WTC11 (cell line): ENCODE results near the gene MANEA.

ENCODE experiments used
- AFF4 ChIP-seq: sonication (generic); formaldehyde crosslinking; IDR thresholded peaks from 2 replicates; pipeline ENCODE4 v1.8.1; 2023; ENCODE audit warnings: mild to moderate bottlenecking, missing genetic modification reagents, borderline replicate concordance
- CTCF ChIP-seq: fragments of 200-600 bp; IDR thresholded peaks from 2 replicates; pipeline ENCODE4 v1.8.0; 2022; ENCODE audit warnings: antibody characterized with exemption
- GABPB1 ChIP-seq: sonication (generic); formaldehyde crosslinking; IDR thresholded peaks from 2 replicates; pipeline ENCODE4 v1.8.1; 2023; ENCODE audit warnings: mild to moderate bottlenecking, missing genetic modification reagents
- JUN ChIP-seq: sonication (generic); formaldehyde crosslinking; IDR thresholded peaks from 2 replicates; pipeline ENCODE4 v1.8.0; 2023; ENCODE audit warnings: mild to moderate bottlenecking, missing genetic modification reagents
- MAX ChIP-seq: sonication (generic); formaldehyde crosslinking; IDR thresholded peaks from 2 replicates; pipeline ENCODE4 v1.8.0; 2022; ENCODE audit warnings: mild to moderate bottlenecking, missing genetic modification reagents
- ZNF512 ChIP-seq: sonication (generic); formaldehyde crosslinking; IDR thresholded peaks from 2 replicates; pipeline ENCODE4 v1.8.1; 2022; ENCODE audit warnings: missing genetic modification reagents, borderline replicate concordance

- TF ChIP-seq MAX (CRISPR knock-in tag) (no peak), GABPB1 (CRISPR knock-in tag) (no peak), ZNF512 (CRISPR knock-in tag) (no peak), CTCF (no peak), JUN (CRISPR knock-in tag) (no peak), AFF4 (no peak)
Measured at GRCh38 chr6:95636552-95637431, 59.5 kb downstream of the MANEA start.
